Measurements from ENCODE around the gene BEST3. TPM values are rescaled to one million over a fixed set of nuclear protein-coding genes. Genes with fewer than 3 reads are reported as not detected.

BEST3 gene
- total and polyA plus RNA-seq, 2 donors (not counting 3 experiments of a cell fraction or from before 2014, with no cell fraction given), result 0.12 to 0.18 TPM

DNA sequence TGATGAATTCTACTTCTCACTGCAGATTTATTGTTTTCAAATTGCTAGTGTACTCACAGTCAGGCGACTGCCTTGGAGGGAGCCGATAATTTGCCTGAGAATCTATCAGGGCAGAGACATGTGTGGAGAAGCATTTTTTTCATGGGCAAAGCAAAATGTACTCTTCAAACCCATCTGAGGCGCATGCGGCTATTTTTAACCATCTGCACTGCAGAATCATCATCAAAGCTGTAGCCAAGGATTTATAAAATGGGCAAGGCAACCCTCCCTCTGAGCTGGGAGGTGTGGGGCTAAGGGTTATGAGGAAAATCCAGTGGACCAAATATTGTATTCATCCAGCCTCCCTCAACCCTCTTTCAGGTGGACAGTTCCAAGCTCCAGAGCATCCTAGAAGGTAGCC is 37.7 kb downstream of the BEST3 start:
- TF ChIP-seq FOS (IDR thresholded peaks at IDR 0.05; ENCODE audit: borderline replicate concordance, insufficient read depth, low read length), result no peak
- TF ChIP-seq, protein P1, sequence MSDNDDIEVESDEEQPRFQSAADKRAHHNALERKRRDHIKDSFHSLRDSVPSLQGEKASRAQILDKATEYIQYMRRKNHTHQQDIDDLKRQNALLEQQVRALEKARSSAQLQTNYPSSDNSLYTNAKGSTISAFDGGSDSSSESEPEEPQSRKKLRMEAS (IDR thresholded peaks at IDR 0.05; ENCODE audit: insufficient read depth, insufficient read length), result no peak
- TF ChIP-seq GATA2 (IDR thresholded peaks at IDR 0.05; ENCODE audit: insufficient read depth, insufficient read length, low read depth, low read length), result no peak
- TF ChIP-seq MYC (IDR thresholded peaks at IDR 0.05; ENCODE audit: low read depth, low read length), result no peak
- TF ChIP-seq, protein P2, sequence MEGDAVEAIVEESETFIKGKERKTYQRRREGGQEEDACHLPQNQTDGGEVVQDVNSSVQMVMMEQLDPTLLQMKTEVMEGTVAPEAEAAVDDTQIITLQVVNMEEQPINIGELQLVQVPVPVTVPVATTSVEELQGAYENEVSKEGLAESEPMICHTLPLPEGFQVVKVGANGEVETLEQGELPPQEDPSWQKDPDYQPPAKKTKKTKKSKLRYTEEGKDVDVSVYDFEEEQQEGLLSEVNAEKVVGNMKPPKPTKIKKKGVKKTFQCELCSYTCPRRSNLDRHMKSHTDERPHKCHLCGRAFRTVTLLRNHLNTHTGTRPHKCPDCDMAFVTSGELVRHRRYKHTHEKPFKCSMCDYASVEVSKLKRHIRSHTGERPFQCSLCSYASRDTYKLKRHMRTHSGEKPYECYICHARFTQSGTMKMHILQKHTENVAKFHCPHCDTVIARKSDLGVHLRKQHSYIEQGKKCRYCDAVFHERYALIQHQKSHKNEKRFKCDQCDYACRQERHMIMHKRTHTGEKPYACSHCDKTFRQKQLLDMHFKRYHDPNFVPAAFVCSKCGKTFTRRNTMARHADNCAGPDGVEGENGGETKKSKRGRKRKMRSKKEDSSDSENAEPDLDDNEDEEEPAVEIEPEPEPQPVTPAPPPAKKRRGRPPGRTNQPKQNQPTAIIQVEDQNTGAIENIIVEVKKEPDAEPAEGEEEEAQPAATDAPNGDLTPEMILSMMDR (IDR thresholded peaks at IDR 0.05; ENCODE audit: extremely low read depth in 1 of 2, insufficient read depth in 1 of 2, low read depth in 1 of 2, low read length in 2 of 2), result no peak
- TF ChIP-seq EZH2 (IDR thresholded peaks at IDR 0.05; ENCODE audit: borderline replicate concordance, low read depth, low read length, severe bottlenecking), result no peak
- no peak for TF ChIP-seq JUN (IDR thresholded peaks at IDR 0.05; ENCODE audit: borderline replicate concordance, insufficient read depth, insufficient read length, low read depth)
- no peak for TF ChIP-seq POLR2A (IDR thresholded peaks at IDR 0.05; ENCODE audit: low read depth, low read length)
- TF ChIP-seq POLR2AphosphoS5 (IDR thresholded peaks at IDR 0.05; ENCODE audit: insufficient read depth, low read depth, low read length), result no peak
- FAIRE-seq, result no peak
- no TSS peak for BruUV-seq (replicated peaks)
- Histone ChIP-seq H3K27ac (ENCODE audit: insufficient read depth, low read depth, low read length) (no peak overlapping the region), H3K9me3 (replicated peaks; ENCODE audit: control insufficient read depth, insufficient read depth, low read length) (no peaks in the 10 kb centered on the region), H3K79me2 (ENCODE audit: control insufficient read depth, insufficient read depth, low read length) (no peaks in the 10 kb centered on the region), H3K27me3 (ENCODE audit: control insufficient read depth in 2 of 2, insufficient read depth in 2 of 2, low read length in 2 of 2) (peaks cover 2 to 5% of the 10 kb centered on the region in 2 experiments), H3K4me1 (ENCODE audit: control insufficient read depth, extremely low read depth, insufficient read depth, low read length) (no peaks in the 10 kb centered on the region), H4K20me1 (replicated peaks; ENCODE audit: control insufficient read depth, extremely low read depth, insufficient read depth, low read length) (no peaks in the 10 kb centered on the region), H3K4me3 (replicated peaks in 1 of 3; ENCODE audit: insufficient read depth in 1 of 3, low read depth in 1 of 3, low read length in 3 of 3) (no peak overlapping the region), H3K36me3 (ENCODE audit: control insufficient read depth in 2 of 2, extremely low read depth in 1 of 2, insufficient read depth in 2 of 2, low read length in 2 of 2) (no peaks in the 10 kb centered on the region), H2AFZ (ENCODE audit: low read depth, low read length) (no peak overlapping the region), H3K9ac (replicated peaks; ENCODE audit: extremely low read depth, insufficient read depth, low read length) (no peak overlapping the region), H3K4me2 (ENCODE audit: insufficient read depth, low read length) (no peak overlapping the region), H3K9me1 (replicated peaks; ENCODE audit: control insufficient read depth, extremely low read depth, insufficient read depth, low read length) (no peaks in the 10 kb centered on the region)
- POLR2A ChIA-PET, result no interaction called here
- intact Hi-C loops (cut with micrococcal nuclease) (no loop called here), dilution Hi-C loops (cut with MboI; ENCODE audit: extremely low pct_ligation_motif_present, low sequenced_read_pairs) (no loop called here)
- CTCF ChIA-PET, result interaction anchor here (1.1 to 2.3 kb wide), 2 partner anchors 10 to 12 kb away, joined by 3 to 10 read pairs; no protein-coding TSS in a partner anchor
- DNase-seq (ENCODE audit: low read depth, low spot score), result no peak
